Measurements from ENCODE around the gene ZSCAN4. TPM values are rescaled to one million over a fixed set of nuclear protein-coding genes. Genes with fewer than 3 reads are reported as not detected.

ZSCAN4 gene
- total RNA-seq, 6 donors from 2014 or later = 0.17 to 0.49 TPM; not detected in 4

GRCh38 chr19:57719424-57719823, 50.7 kb downstream of the ZSCAN4 start:
- DNase-seq (no peak), ATAC-seq (ENCODE audit: low FRiP score in 2 of 2) (no peak)
- H3K9me3 ChIP-seq = peaks cover 30 to 90% (median 78%) of the 10 kb centered on the region in 4 donors
- no peaks in the 10 kb centered on the region for H3K4me1 ChIP-seq
- H3K27me3 ChIP-seq = no peaks in the 10 kb centered on the region
- no peak overlapping the region for H3K4me3 ChIP-seq
- TF ChIP-seq POLR2AphosphoS5 (IDR thresholded peaks at IDR 0.05) = no peak
- H3K27ac ChIP-seq = no peak overlapping the region
- H3K36me3 ChIP-seq = peaks cover 14 to 38% (median 33%) of the 10 kb centered on the region in 4 donors

- peaks cover 14 to 38% (median 33%) of the 10 kb centered on the region in 4 donors for H3K36me3 ChIP-seq
- DNase-seq (no peak), ATAC-seq (ENCODE audit: low FRiP score in 2 of 2) (no peak)
- TF ChIP-seq CTCF (IDR thresholded peaks at IDR 0.05) = no peak
- no peak for TF ChIP-seq POLR2A (IDR thresholded peaks at IDR 0.05)
- TF ChIP-seq POLR2AphosphoS5 (IDR thresholded peaks at IDR 0.05) = no peak
- TF ChIP-seq EP300 (IDR thresholded peaks at IDR 0.05) = no peak
- H3K4me3 ChIP-seq = no peak overlapping the region
- no peaks in the 10 kb centered on the region for H3K27me3 ChIP-seq
- peaks cover 34 to 90% (median 76%) of the 10 kb centered on the region in 4 donors for H3K9me3 ChIP-seq
- H3K4me1 ChIP-seq = no peaks in the 10 kb centered on the region
- no peak overlapping the region for H3K27ac ChIP-seq
- WGBS, 2 donors = 96 to 100% methylated on average over 2 to 4 of the region's 4 CpGs
These were observed 51.3 kb downstream of the ZSCAN4 start for GRCh38 chr19:57719901-57720519.

GRCh38 chr19:57720878-57721277, 52.1 kb downstream of the ZSCAN4 start:
- DNase-seq (no peak), ATAC-seq (ENCODE audit: low FRiP score in 2 of 2) (no peak)
- Histone ChIP-seq H3K36me3 (peaks cover 14 to 38% (median 33%) of the 10 kb centered on the region in 4 donors), H3K9me3 (peaks cover 34 to 96% (median 82%) of the 10 kb centered on the region in 4 donors), H3K27ac (no peak overlapping the region), H3K4me1 (no peaks in the 10 kb centered on the region), H3K4me3 (no peak overlapping the region), H3K27me3 (no peaks in the 10 kb centered on the region)
- TF ChIP-seq EP300 (IDR thresholded peaks at IDR 0.05) (no peak), POLR2AphosphoS5 (IDR thresholded peaks at IDR 0.05) (no peak), POLR2A (IDR thresholded peaks at IDR 0.05) (no peak), CTCF (IDR thresholded peaks at IDR 0.05) (no peak)
- 99% methylated on average over 10 of the region's 10 CpGs for WGBS, 2 donors

Other genes starting within 250 kb of the ZSCAN4 start
- 10 to 100 TPM in 2 of 6 donors, 1 to 10 TPM in 4; 6.9 to 16.1 (median 9.0) TPM for gene ZNF749, start 233.6 kb upstream of the ZSCAN4 start, total RNA-seq
- 1 to 10 TPM in 1 of 6 donors, under 1 TPM in 4, not detected in 1; 0.17 to 2.1 (median 0.91) TPM for gene VN1R1, start 211.8 kb upstream of the ZSCAN4 start, total RNA-seq
- 10 to 100 TPM in 1 of 6 donors, 1 to 10 TPM in 5; 4.3 to 17.3 (median 6.8) TPM for gene ZNF772, start 191.4 kb upstream of the ZSCAN4 start, total RNA-seq
- 10 to 100 TPM in 3 of 6 donors, 1 to 10 TPM in 3; 7.0 to 20.4 (median 9.7) TPM for gene ZNF419, start 181.2 kb upstream of the ZSCAN4 start, total RNA-seq
- 10 to 100 TPM in 2 of 6 donors, 1 to 10 TPM in 4; 5.0 to 12.5 (median 8.0) TPM for gene ZNF773, start 169.0 kb upstream of the ZSCAN4 start, total RNA-seq
- gene ZNF549, start 141.6 kb upstream of the ZSCAN4 start, total RNA-seq = 1 to 10 TPM; 1.8 to 8.4 (median 5.4) TPM
- gene ZNF550, start 109.1 kb upstream of the ZSCAN4 start, total RNA-seq = 10 to 100 TPM in 1 of 6 donors, 1 to 10 TPM in 5; 4.3 to 11.1 (median 7.4) TPM
- 1 to 10 TPM in 5 of 6 donors, under 1 TPM in 1; 0.55 to 6.1 (median 3.6) TPM for gene ZNF416, start 90.0 kb upstream of the ZSCAN4 start, total RNA-seq
- 1 to 10 TPM in 5 of 6 donors, under 1 TPM in 1; 0.78 to 3.3 (median 2.6) TPM for gene ZIK1, start 84.8 kb upstream of the ZSCAN4 start, total RNA-seq
- 1 to 10 TPM; 1.7 to 7.3 (median 3.0) TPM for gene ZNF530, start 69.0 kb upstream of the ZSCAN4 start, total RNA-seq
- 10 to 100 TPM; 11.5 to 18.5 (median 16.1) TPM for gene ZNF134, start 54.7 kb upstream of the ZSCAN4 start, total RNA-seq
- gene ZNF211, start 35.8 kb upstream of the ZSCAN4 start, total RNA-seq = 10 to 100 TPM in 3 of 6 donors, 1 to 10 TPM in 3; 7.1 to 16.4 (median 11.0) TPM
- 10 to 100 TPM in 2 of 6 donors, 1 to 10 TPM in 4; 4.3 to 15.4 (median 7.0) TPM for gene ZNF551, start 13.0 kb downstream of the ZSCAN4 start, total RNA-seq
- 1 to 10 TPM; 1.4 to 7.3 (median 2.4) TPM for gene ZNF154, start 40.3 kb downstream of the ZSCAN4 start, total RNA-seq
- gene ZNF671, start 58.7 kb downstream of the ZSCAN4 start, total RNA-seq = 10 to 100 TPM in 1 of 6 donors, 1 to 10 TPM in 5; 1.8 to 15.7 (median 7.2) TPM
- 10 to 100 TPM in 5 of 6 donors, 1 to 10 TPM in 1; 9.7 to 83.8 (median 13.3) TPM for gene ZNF776, start 77.9 kb downstream of the ZSCAN4 start, total RNA-seq
- 10 to 100 TPM; 13.2 to 30.4 (median 19.6) TPM for gene ZNF586, start 100.7 kb downstream of the ZSCAN4 start, total RNA-seq
- gene ZNF552, start 146.0 kb downstream of the ZSCAN4 start, total RNA-seq = 10 to 100 TPM; 12.1 to 68.1 (median 21.0) TPM
- 10 to 100 TPM; 10.2 to 32.5 (median 16.4) TPM for gene ZNF587B, start 161.4 kb downstream of the ZSCAN4 start, total RNA-seq
- 10 to 100 TPM; 12.2 to 52.4 (median 23.0) TPM for gene ZNF587, start 180.9 kb downstream of the ZSCAN4 start, total RNA-seq
- gene ZNF814, start 220.1 kb downstream of the ZSCAN4 start, total RNA-seq = 10 to 100 TPM in 3 of 6 donors, 1 to 10 TPM in 3; 7.1 to 16.8 (median 9.4) TPM
- gene ZNF417, start 247.7 kb downstream of the ZSCAN4 start, total RNA-seq = 10 to 100 TPM in 5 of 6 donors, 1 to 10 TPM in 1; 7.3 to 24.1 (median 14.4) TPM

Measured in upper lobe of left lung (tissue), 6 donors.